ENCODE data around the gene PPP2CA. TPM values are rescaled to one million over a fixed set of nuclear protein-coding genes. Genes with fewer than 3 reads are reported as not detected.

Gene PPP2CA
- 81.8 and 98.4 TPM in 2 replicates for total RNA-seq

DNA sequence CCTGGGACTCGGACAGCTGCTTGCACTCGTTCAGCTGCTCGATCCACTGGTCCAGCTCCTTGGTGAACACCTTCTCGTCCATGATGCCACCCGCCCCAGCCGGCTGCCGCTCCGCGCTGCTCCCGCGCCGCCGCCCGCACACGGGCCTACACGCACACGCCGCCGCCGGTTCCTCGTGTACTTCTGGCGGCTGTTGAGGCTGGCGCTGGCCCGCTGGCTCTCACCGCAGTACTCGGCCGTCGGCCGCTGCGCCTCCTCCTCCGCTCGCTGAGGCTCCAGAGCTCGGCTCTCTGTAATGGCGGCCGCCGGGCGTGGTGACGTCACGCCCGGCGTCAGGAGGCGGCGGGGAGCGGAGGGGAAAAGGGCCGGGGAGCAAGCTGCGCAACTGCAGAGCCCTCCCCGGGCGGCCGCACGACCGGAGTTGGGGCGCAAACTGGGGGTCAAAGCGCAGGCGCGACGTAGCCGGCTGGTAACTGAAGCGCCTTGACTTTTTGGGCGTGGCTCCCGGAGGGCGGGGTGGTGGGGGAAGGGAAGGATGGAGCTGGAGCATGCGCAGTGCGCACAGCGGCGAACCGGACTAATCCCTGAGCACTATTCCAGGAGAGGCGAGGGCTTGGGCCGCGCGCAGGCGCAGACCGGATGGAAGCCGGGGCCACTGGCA is at the start of gene PPP2CA:
Gene PPP2CA, minus strand, starts transcription at position 294 of the 661 bp plus-strand sequence. Its CDS starts 212 bp downstream, at position 82.

DNA sequence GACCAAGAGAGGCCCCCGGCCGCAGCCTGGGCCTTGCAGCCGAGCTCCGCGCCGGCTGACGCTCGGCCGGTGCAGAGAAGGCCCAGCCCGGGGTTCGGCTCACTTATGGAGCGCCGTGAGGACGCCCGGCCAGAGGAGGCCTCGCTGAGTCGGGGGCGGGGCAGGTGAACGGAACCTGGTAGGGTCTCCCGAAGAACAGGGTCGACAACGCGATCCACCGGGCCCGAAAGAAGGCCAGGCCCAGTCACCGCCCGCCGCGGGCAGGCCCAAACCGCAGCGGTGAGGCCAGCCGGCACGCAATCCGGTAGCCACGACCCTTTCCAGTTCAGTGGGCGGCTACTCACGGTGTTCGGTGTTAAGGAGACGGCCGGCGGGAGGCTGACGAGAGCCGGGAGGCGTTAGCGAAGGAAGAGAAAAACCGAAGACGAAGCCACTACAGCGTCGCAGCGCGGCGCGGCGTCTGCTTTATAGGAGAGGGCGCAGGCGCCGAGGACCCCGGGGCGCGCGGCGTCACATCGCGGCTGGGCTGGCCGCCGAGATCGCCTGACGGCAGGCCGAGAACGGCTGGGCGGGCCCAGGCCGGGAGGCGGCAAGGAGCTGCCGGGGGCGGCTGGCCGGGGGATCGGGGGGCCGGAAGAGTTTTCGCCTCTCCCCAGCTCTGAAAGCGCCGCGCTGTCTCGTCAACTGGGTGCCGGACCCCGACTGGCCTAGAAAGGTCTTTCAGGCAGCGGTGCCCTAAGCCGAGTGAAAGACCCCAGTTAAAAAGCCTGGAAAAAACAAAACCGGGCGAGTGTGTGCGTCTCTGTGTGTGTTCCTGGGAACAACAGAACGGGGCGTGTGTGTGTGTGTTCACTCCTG is 49.1 kb downstream of the PPP2CA start, which contains the start of gene SKP1:
Gene SKP1, minus strand, starts transcription at position 440 of the 858 bp plus-strand sequence. CDS start 2,928 bp downstream, outside the sequence.

Small RNA genes within 50 kb of the gene (small RNA-seq; reads per million reads assigned to genes)
- not detected for gene MIR3661

Other genes with a start within 250 kb of the PPP2CA start
- gene VDAC1, start 221.1 kb downstream of the PPP2CA start, total RNA-seq = 201 and 205 TPM in 2 replicates
- 0.85 and 1.6 TPM in 2 replicates for gene TCF7, start 111.4 kb downstream of the PPP2CA start, total RNA-seq
- 81.0 and 147 TPM in 2 replicates for gene SKP1, start 49.1 kb downstream of the PPP2CA start, total RNA-seq
- 1.2 and 1.9 TPM in 2 replicates for gene CDKL3, start 141.1 kb upstream of the PPP2CA start, total RNA-seq
- gene UBE2B, start 145.5 kb upstream of the PPP2CA start, total RNA-seq = 13.0 and 17.7 TPM in 2 replicates
- gene CDKN2AIPNL, start 185.8 kb upstream of the PPP2CA start, total RNA-seq = 14.6 and 18.3 TPM in 2 replicates

All from hair follicle dermal papilla cell (primary cell).